Measurements from ENCODE around the gene OR6C70. TPM values are rescaled to one million over a fixed set of nuclear protein-coding genes. Genes with fewer than 3 reads are reported as not detected.

The OR6C70 gene
- total and polyA plus RNA-seq, 4 donors = not detected

- TF ChIP-seq, protein P1, sequence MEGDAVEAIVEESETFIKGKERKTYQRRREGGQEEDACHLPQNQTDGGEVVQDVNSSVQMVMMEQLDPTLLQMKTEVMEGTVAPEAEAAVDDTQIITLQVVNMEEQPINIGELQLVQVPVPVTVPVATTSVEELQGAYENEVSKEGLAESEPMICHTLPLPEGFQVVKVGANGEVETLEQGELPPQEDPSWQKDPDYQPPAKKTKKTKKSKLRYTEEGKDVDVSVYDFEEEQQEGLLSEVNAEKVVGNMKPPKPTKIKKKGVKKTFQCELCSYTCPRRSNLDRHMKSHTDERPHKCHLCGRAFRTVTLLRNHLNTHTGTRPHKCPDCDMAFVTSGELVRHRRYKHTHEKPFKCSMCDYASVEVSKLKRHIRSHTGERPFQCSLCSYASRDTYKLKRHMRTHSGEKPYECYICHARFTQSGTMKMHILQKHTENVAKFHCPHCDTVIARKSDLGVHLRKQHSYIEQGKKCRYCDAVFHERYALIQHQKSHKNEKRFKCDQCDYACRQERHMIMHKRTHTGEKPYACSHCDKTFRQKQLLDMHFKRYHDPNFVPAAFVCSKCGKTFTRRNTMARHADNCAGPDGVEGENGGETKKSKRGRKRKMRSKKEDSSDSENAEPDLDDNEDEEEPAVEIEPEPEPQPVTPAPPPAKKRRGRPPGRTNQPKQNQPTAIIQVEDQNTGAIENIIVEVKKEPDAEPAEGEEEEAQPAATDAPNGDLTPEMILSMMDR (IDR thresholded peaks at IDR 0.05; ENCODE audit: control extremely low read depth, extremely low read depth) = no peak
- 79 to 84% methylated on average over 4 of the region's 4 CpGs for WGBS, 2 donors
- ATAC-seq (ENCODE audit: insufficient read depth, low FRiP score) (no peak), DNase-seq (no peak)
- H3K4me1 ChIP-seq (ENCODE audit: control insufficient read depth in 5 of 5, insufficient read depth in 5 of 5, low read length in 5 of 5) = peaks cover 0 to 15% (median 0%) of the 10 kb centered on the region in 5 donors
- no peaks in the 10 kb centered on the region for H3K36me3 ChIP-seq (ENCODE audit: control insufficient read depth in 4 of 4, insufficient read depth in 4 of 4, low read length in 4 of 4)
- peaks cover 0 to 23% (median 6%) of the 10 kb centered on the region in 3 donors for H3K27me3 ChIP-seq (ENCODE audit: control insufficient read depth in 3 of 3, insufficient read depth in 3 of 3, low read length in 2 of 3)
- no peak within 1 kb of the TSS for H3K9ac ChIP-seq (ENCODE audit: insufficient read depth in 1 of 2, low read length in 2 of 2)
- H3K4me3 ChIP-seq = no peak within 1 kb of the TSS
- no peaks in the 10 kb centered on the region for H3K9me3 ChIP-seq (ENCODE audit: control insufficient read depth in 4 of 4, insufficient read depth in 3 of 4, low read length in 3 of 4)
- no peak within 1 kb of the TSS for H3K27ac ChIP-seq (ENCODE audit: low read depth in 1 of 2, low read length in 1 of 2)
Measured at GRCh38 chr12:55425954-55426353, 44.0 kb downstream of the OR6C70 start, which contains the start of gene OR6C76. TSS of gene OR6C76 (plus strand) at chr12:55426254. CDS start at chr12:55426254, 0 bp downstream.

GRCh38 chr12:55420307-55420962, 49.5 kb downstream of the OR6C70 start:
- Histone ChIP-seq H3K9me3 (ENCODE audit: control insufficient read depth in 4 of 4, insufficient read depth in 3 of 4, low read length in 3 of 4) (peaks cover 0 to 2% (median 0%) of the 10 kb centered on the region in 4 donors), H3K27ac (ENCODE audit: low read depth in 1 of 2, low read length in 1 of 2) (no peak overlapping the region), H3K4me1 (ENCODE audit: control insufficient read depth in 5 of 5, insufficient read depth in 5 of 5, low read length in 5 of 5) (no peaks in the 10 kb centered on the region), H3K27me3 (ENCODE audit: control insufficient read depth in 3 of 3, insufficient read depth in 3 of 3, low read length in 2 of 3) (peaks cover 0 to 11% (median 6%) of the 10 kb centered on the region in 3 donors), H3K36me3 (ENCODE audit: control insufficient read depth in 4 of 4, insufficient read depth in 4 of 4, low read length in 4 of 4) (no peaks in the 10 kb centered on the region), H3K9ac (ENCODE audit: insufficient read depth in 1 of 2, low read length in 2 of 2) (no peak overlapping the region), H3K4me3 (no peak overlapping the region)
- 80 to 87% methylated on average over 2 of the region's 2 CpGs for whole genome bisulfite sequencing, 2 donors
- TF ChIP-seq, protein P1 (IDR thresholded peaks at IDR 0.05; ENCODE audit: control extremely low read depth, extremely low read depth) = no peak
- DNase-seq (no peak), ATAC-seq (ENCODE audit: insufficient read depth, low FRiP score) (no peak)

Other genes starting within 250 kb of the OR6C70 start
- gene OR10A7, start 249.1 kb downstream of the OR6C70 start, total RNA-seq = not detected
- gene OR10A7, start 249.1 kb downstream of the OR6C70 start, polyA plus RNA-seq = not detected
- gene OR6C74, start 225.5 kb downstream of the OR6C70 start, total RNA-seq = not detected
- gene OR6C74, start 225.5 kb downstream of the OR6C70 start, polyA plus RNA-seq = not detected
- gene OR6C6, start 173.6 kb downstream of the OR6C70 start, total RNA-seq = not detected
- not detected for gene OR6C6, start 173.6 kb downstream of the OR6C70 start, polyA plus RNA-seq
- gene OR6C1, start 155.8 kb downstream of the OR6C70 start, total RNA-seq = not detected
- gene OR6C1, start 155.8 kb downstream of the OR6C70 start, polyA plus RNA-seq = not detected
- gene OR6C3, start 139.4 kb downstream of the OR6C70 start, total RNA-seq = not detected
- gene OR6C3, start 139.4 kb downstream of the OR6C70 start, polyA plus RNA-seq = not detected
- gene OR6C75, start 107.2 kb downstream of the OR6C70 start, total RNA-seq = not detected
- not detected for gene OR6C75, start 107.2 kb downstream of the OR6C70 start, polyA plus RNA-seq
- gene OR6C65, start 69.6 kb downstream of the OR6C70 start, total RNA-seq = not detected
- gene OR6C65, start 69.6 kb downstream of the OR6C70 start, polyA plus RNA-seq = not detected
- not detected for gene OR6C76, start 43.9 kb downstream of the OR6C70 start, total RNA-seq
- gene OR6C76, start 43.9 kb downstream of the OR6C70 start, polyA plus RNA-seq = not detected
- under 1 TPM in 1 of 2 donors, not detected in 1; 0.14 TPM for gene OR6C2, start 26.1 kb downstream of the OR6C70 start, total RNA-seq
- not detected for gene OR6C2, start 26.1 kb downstream of the OR6C70 start, polyA plus RNA-seq
- not detected for gene OR6C68, start 22.2 kb upstream of the OR6C70 start, total RNA-seq
- gene OR6C68, start 22.2 kb upstream of the OR6C70 start, polyA plus RNA-seq = not detected
- not detected for gene OR6C4, start 79.5 kb upstream of the OR6C70 start, total RNA-seq
- not detected for gene OR6C4, start 79.5 kb upstream of the OR6C70 start, polyA plus RNA-seq
- gene OR2AP1, start 102.3 kb upstream of the OR6C70 start, total RNA-seq = not detected
- gene OR2AP1, start 102.3 kb upstream of the OR6C70 start, polyA plus RNA-seq = not detected
- not detected for gene OR10P1, start 166.8 kb upstream of the OR6C70 start, total RNA-seq
- gene OR10P1, start 166.8 kb upstream of the OR6C70 start, polyA plus RNA-seq = not detected
- gene ITGA7, start 237.8 kb upstream of the OR6C70 start, total RNA-seq = 10 to 100 TPM; 13.5 to 28.4 TPM
- 10 to 100 TPM in 1 of 2 donors, 1 to 10 TPM in 1; 8.2 to 22.0 TPM for gene ITGA7, start 237.8 kb upstream of the OR6C70 start, polyA plus RNA-seq
- gene BLOC1S1, start 245.9 kb upstream of the OR6C70 start, total RNA-seq = 100 to 1,000 TPM in 1 of 2 donors, 10 to 100 TPM in 1; 53.9 to 132 TPM
- gene BLOC1S1, start 245.9 kb upstream of the OR6C70 start, polyA plus RNA-seq = 100 to 1,000 TPM; 351 to 374 TPM